Fibroblast of the aortic adventitia (primary cell): ENCODE measurements around the gene TBX2. TPM values are rescaled to one million over a fixed set of nuclear protein-coding genes. Genes with fewer than 3 reads are reported as not detected.

Experiments used
- DNase-seq: peaks from one replicate; pipeline ENCODE4 v3.0.0-alpha.2; 2010; ENCODE audit warnings: low read depth
- H3K4me3 ChIP-seq: 2 replicates; pipeline ENCODE4 v1.5.1; 2011; ENCODE audit warnings: low read depth, mild to moderate bottlenecking, control low read depth, low read length, moderate library complexity
- CTCF ChIP-seq: IDR thresholded peaks from 2 replicates; pipeline ENCODE4 v1.5.1; 2011; ENCODE audit warnings: mild to moderate bottlenecking, low read length, control low read depth, inconsistent platforms; ENCODE audit not compliant: insufficient read depth
- total RNA-seq: library from RNA; depleted of rRNA; stranded (reverse); fragments of >200 nt; gene quantifications from 2 replicates; pipeline ENCODE4 v1.2.3, GENCODE V29; 2012; ENCODE audit warnings: low replicate concordance

The TBX2 gene
- total RNA-seq, 1 donor: 20.8 TPM

DNA sequence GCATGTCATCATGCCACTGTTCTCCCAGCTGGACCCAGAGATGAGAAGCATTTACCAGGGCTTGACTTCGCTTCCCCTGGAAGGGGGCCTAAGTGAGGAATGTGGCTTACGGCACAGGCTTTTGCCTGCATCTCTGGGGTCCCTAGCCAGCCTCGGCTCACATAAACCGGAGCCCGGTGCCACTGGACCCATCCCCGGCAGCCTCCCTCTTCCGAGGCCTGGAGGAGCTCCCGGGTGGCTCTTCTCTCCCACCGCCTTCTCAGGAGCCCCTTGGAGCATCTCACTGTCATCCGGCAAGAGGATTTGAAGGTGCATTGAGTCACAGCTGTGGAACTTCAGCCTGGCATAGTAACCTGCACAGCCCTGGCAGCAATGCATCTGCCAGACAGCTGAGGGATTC is 29.9 kb upstream of the TBX2 start:
- H3K4me3 ChIP-seq: no peak overlapping the region
- no peak for DNase-seq
- TF ChIP-seq CTCF: no peak

GRCh38 chr17:61371179-61371578 is 28.5 kb upstream of the TBX2 start:
- no peak overlapping the region for H3K4me3 ChIP-seq
- no peak for TF ChIP-seq CTCF
- DNase-seq: no peak

- TF ChIP-seq CTCF: no peak
- H3K4me3 ChIP-seq: no peak overlapping the region
- DNase-seq: no peak
Measured at GRCh38 chr17:61371606-61372005, 28.0 kb upstream of the TBX2 start.

- TF ChIP-seq CTCF: no peak
- H3K4me3 ChIP-seq: no peak overlapping the region
- no peak for DNase-seq
Measured at GRCh38 chr17:61372436-61372835, 27.2 kb upstream of the TBX2 start.

DNA sequence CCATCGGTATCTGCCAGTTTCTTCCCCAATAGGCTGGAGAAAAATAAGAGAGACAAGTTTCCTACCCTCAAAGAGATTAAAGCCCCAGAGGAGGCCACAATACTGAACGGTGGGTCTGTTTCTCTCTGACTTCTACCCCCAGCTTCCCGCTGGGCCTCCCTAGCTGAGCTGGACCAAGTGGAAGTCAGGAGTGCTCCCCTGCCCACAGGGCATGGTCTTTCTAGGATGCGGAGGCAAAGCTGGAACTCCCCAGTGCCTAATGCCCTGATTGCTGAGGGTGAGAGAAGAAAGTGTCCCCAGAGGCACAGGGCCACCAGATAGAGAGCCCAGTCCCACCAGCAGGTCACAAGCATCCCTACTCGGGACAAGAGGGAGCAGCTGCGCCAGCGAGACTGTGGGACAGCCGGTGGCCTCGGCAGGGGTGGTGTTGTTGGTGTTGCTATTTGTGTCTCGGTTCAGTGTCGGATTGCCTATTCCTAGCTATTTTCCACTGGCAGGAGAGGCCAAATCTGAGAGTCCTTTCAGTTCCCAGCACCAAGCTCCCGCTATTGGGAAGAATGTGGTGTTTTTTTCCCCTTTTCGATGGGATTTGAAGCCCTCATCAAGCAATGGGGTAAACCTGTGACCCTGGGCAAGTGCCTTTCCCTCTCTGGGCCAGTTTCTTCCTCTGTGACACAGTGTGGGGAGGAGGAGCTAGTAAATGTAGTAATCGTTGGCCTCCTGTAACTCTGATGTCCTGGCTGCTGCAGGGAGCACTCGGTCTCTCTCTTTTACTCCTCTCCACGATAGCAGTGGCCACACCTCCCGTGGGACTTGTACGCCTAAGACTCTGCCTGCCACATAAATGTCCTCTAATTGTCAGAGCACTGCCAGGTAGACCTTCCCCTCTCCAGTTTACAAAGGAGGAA is 22.5 kb upstream of the TBX2 start:
- TF ChIP-seq CTCF: no peak
- DNase-seq: no peak
- H3K4me3 ChIP-seq: no peak overlapping the region

DNA sequence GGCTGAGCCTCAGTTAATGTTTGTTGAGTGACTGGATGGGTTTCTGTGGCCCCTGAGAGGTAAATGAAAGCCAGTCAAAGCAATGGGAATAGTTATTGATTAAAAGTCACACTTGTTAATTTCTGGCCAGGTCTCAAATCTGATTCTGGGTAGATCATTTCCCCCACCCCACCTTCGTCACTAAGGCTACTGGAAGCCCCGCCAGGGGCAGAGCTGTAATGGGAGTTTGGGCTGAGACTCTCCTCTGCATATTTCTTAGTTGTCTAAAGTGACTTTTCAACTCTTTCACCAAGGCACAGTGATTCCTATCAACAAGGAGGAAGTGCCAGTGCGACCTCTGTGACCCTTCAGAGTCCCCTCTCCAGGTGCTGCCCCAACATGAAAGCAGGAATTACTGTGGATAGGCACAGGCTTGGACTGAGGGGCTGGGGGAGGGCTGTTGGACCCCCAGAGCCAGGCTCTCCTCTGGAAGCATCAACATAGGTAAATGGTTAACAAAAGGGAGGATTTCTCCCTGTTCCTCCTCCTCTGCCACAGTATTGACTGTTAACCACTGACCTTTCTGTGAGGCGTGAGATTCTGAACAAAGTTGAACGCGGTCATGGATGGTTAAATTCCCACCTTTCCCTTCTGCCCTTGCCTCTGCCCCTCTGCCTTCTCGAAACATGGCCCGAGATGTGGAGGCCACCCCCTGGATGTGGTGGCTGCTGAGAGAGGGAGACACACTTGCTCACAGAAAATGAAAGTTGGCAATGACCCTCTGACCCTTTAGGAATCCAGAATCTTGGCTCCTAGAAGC is 20.8 kb upstream of the TBX2 start:
- no peak for DNase-seq
- TF ChIP-seq CTCF: no peak
- H3K4me3 ChIP-seq: no peak overlapping the region
